HEK293T (cell line): Measurements from ENCODE around the gene CD44.

Experiments used
- ELF4 ChIP-seq: fragments of 450-650 bp; IDR thresholded peaks from 2 replicates; pipeline ENCODE4 v1.6.1; 2017; ENCODE audit warnings: antibody characterized with exemption
- FOXA1 ChIP-seq: fragments of 450-650 bp; IDR thresholded peaks from 2 replicates; pipeline ENCODE4 v1.6.1; 2016; ENCODE audit warnings: mild to moderate bottlenecking
- FOXK2 ChIP-seq: fragments of 450-650 bp; IDR thresholded peaks from 2 replicates; pipeline ENCODE4 v1.6.1; 2016; ENCODE audit warnings: mild to moderate bottlenecking
- FOXM1 ChIP-seq: fragments of 450-650 bp; IDR thresholded peaks from 2 replicates; pipeline ENCODE4 v1.6.1; 2017; ENCODE audit warnings: mild to moderate bottlenecking, borderline replicate concordance
- TARDBP ChIP-seq: fragments of 450-650 bp; IDR thresholded peaks from 2 replicates; pipeline ENCODE4 v1.6.1; 2016

- TF ChIP-seq ELF4 (no peak), FOXA1 (no peak), FOXM1 (no peak), FOXK2 (no peak), TARDBP (no peak)
Measured at GRCh38 chr11:35133656-35134055, 5.3 kb upstream of the CD44 start.
